ENCODE results near the gene GPC6. TPM values are rescaled to one million over a fixed set of nuclear protein-coding genes. Genes with fewer than 3 reads are reported as not detected.

Gene GPC6
- total and polyA plus RNA-seq, 2 experiments from 2014 or later, result 14.4 to 20.8 TPM

DNA sequence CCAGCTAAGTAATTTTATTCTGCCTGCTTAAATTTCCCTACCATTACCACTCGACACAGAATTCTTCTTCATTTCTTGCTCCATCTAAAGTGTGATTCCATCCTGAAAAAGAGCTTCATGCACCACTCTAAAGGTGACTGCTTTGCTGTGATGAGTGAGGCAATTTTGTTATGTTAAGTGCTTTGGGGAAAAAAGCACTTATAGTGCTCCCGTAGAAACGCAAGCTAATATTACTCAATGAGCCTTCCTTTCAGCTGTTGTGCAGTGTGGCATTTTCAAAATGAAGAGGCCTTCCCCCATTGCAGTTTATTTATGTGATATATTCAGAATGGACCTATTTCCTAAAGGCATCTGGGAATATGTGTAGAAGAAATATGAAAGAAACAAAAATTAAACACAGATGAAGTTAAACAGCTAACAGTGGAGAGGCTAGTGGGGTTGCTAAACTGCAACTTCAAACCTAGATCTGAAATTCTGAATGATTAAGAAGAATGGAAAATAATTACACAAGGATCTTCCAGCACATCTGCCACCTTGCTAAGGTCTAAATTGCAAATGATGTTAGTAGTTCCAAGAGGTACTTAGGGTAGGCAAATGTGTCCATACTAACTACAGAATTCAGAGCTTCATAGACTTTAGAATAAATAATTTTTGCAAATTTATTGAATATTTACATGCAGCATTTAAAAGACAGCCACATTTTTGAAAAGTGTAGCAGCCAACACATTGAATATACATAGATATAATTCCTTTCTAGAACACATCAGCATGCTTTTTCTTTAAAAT lies 1041.2 kb downstream of the GPC6 start:
- DNase-seq, result no peak
- Histone ChIP-seq H3F3A (ENCODE audit: insufficient read depth) (no peaks in the 10 kb centered on the region), H3K9me3 (ENCODE audit: low read depth) (no peaks in the 10 kb centered on the region), H3K4me2 (ENCODE audit: unreplicated experiment) (no peak overlapping the region), H3K9ac (no peak overlapping the region), H2AFZ (no peak overlapping the region), H3K9me2 (ENCODE audit: insufficient read depth) (no peaks in the 10 kb centered on the region), H4K20me1 (ENCODE audit: insufficient read depth) (no peaks in the 10 kb centered on the region), H3K79me2 (ENCODE audit: insufficient read depth) (no peaks in the 10 kb centered on the region), H3K27ac (no peak overlapping the region), H3K4me3 (no peak overlapping the region), H3K36me3 (ENCODE audit: low read depth) (no peaks in the 10 kb centered on the region), H3K4me1 (ENCODE audit: insufficient read depth) (peaks cover 5% of the 10 kb centered on the region; the same call in 1 of the 2 replicates), H3K27me3 (replicated peaks; ENCODE audit: insufficient read depth) (no peaks in the 10 kb centered on the region)
- in situ Hi-C loops (cut with MboI), result no loop called here
- TF ChIP-seq EZH2phosphoT487 (IDR thresholded peaks at IDR 0.05; ENCODE audit: insufficient read depth, low read depth), result no peak
- 77 to 84% methylated on average over 3 of the region's 3 CpGs for WGBS, 2 experiments (ENCODE audit: low coverage in 1 of 2, low lambda C conversion rate in 2 of 2, missing lambda C conversion rate in 2 of 2)

- H3K36me3 ChIP-seq (ENCODE audit: low read depth), result no peaks in the 10 kb centered on the region
- H3F3A ChIP-seq (ENCODE audit: insufficient read depth), result no peaks in the 10 kb centered on the region
- H3K4me1 ChIP-seq (ENCODE audit: insufficient read depth), result peaks cover 5% of the 10 kb centered on the region; the same call in 1 of the 2 replicates
- H3K9ac ChIP-seq, result no peak overlapping the region
- no peak overlapping the region for H2AFZ ChIP-seq
- H3K9me3 ChIP-seq (ENCODE audit: low read depth), result no peaks in the 10 kb centered on the region
- no peak for TF ChIP-seq EZH2 (IDR thresholded peaks at IDR 0.05; ENCODE audit: insufficient read depth, poor library complexity, severe bottlenecking)
- TF ChIP-seq EZH2phosphoT487 (IDR thresholded peaks at IDR 0.05; ENCODE audit: insufficient read depth, low read depth), result no peak
- no peaks in the 10 kb centered on the region for H3K9me2 ChIP-seq (ENCODE audit: insufficient read depth)
- no peaks in the 10 kb centered on the region for H3K27me3 ChIP-seq (replicated peaks; ENCODE audit: insufficient read depth)
- H3K79me2 ChIP-seq (ENCODE audit: insufficient read depth), result no peaks in the 10 kb centered on the region
- in situ Hi-C loops (cut with MboI), result no loop called here
- H3K4me3 ChIP-seq, result no peak overlapping the region
- no peaks in the 10 kb centered on the region for H4K20me1 ChIP-seq (ENCODE audit: insufficient read depth)
- H3K4me2 ChIP-seq (ENCODE audit: unreplicated experiment), result no peak overlapping the region
- peak; percentile 12 for DNase-seq
- whole genome bisulfite sequencing, 2 experiments (ENCODE audit: low coverage in 1 of 2, low lambda C conversion rate in 2 of 2, missing lambda C conversion rate in 2 of 2), result 61% methylated on average over 5 of the region's 5 CpGs
- H3K27ac ChIP-seq, result no peak overlapping the region
Observed at GRCh38 chr13:94268661-94269060, 1042.1 kb downstream of the GPC6 start.

GRCh38 chr13:94269557-94269956 lies 1043.0 kb downstream of the GPC6 start:
- no peak overlapping the region for H3K4me3 ChIP-seq
- H3K9me2 ChIP-seq (ENCODE audit: insufficient read depth), result no peaks in the 10 kb centered on the region
- DNase-seq, result no peak
- H3K79me2 ChIP-seq (ENCODE audit: insufficient read depth), result no peaks in the 10 kb centered on the region
- H3K27me3 ChIP-seq (replicated peaks; ENCODE audit: insufficient read depth), result no peaks in the 10 kb centered on the region
- H3F3A ChIP-seq (ENCODE audit: insufficient read depth), result no peaks in the 10 kb centered on the region
- no peaks in the 10 kb centered on the region for H4K20me1 ChIP-seq (ENCODE audit: insufficient read depth)
- no peak overlapping the region for H2AFZ ChIP-seq
- whole genome bisulfite sequencing, 2 experiments (ENCODE audit: low coverage in 1 of 2, low lambda C conversion rate in 2 of 2, missing lambda C conversion rate in 2 of 2), result 72 to 78% methylated on average over 6 of the region's 6 CpGs
- in situ Hi-C loops (cut with MboI), result no loop called here
- H3K9me3 ChIP-seq (ENCODE audit: low read depth), result no peaks in the 10 kb centered on the region
- no peak overlapping the region for H3K4me2 ChIP-seq (ENCODE audit: unreplicated experiment)
- peaks cover 5% of the 10 kb centered on the region; the same call in 1 of the 2 replicates for H3K4me1 ChIP-seq (ENCODE audit: insufficient read depth)
- no peaks in the 10 kb centered on the region for H3K36me3 ChIP-seq (ENCODE audit: low read depth)
- TF ChIP-seq EZH2 (IDR thresholded peaks at IDR 0.05; ENCODE audit: insufficient read depth, poor library complexity, severe bottlenecking), result no peak
- TF ChIP-seq EZH2phosphoT487 (IDR thresholded peaks at IDR 0.05; ENCODE audit: insufficient read depth, low read depth), result no peak
- no peak overlapping the region for H3K27ac ChIP-seq
- H3K9ac ChIP-seq, result no peak overlapping the region

DNA sequence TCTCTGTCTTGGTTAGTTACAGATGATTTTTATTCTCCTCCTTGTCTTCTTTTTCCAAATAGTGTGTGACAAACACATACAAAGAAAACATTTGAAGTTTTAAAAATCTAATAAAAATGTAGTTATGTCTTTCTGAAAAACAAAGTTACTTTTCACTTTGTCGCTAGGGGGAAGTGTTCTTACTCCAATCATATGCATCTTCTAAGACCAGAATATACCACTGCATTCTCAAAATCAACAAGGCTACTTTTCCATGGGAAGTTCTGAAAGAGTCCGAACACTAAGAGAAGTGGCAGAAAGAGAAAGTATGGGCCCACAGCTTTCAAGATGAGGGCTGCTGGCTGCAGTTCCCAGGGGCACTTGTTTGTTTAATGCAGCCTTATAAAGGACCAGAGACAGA lies 1043.9 kb downstream of the GPC6 start:
- no peak overlapping the region for H3K27ac ChIP-seq
- H3K9me2 ChIP-seq (ENCODE audit: insufficient read depth), result no peaks in the 10 kb centered on the region
- no peaks in the 10 kb centered on the region for H3K27me3 ChIP-seq (replicated peaks; ENCODE audit: insufficient read depth)
- peak; percentile 38 for DNase-seq
- 71 to 77% methylated on average over 2 of the region's 2 CpGs for WGBS, 2 experiments (ENCODE audit: low coverage in 1 of 2, low lambda C conversion rate in 2 of 2, missing lambda C conversion rate in 2 of 2)
- peaks cover 5% of the 10 kb centered on the region; the same call in 1 of the 2 replicates for H3K4me1 ChIP-seq (ENCODE audit: insufficient read depth)
- no peaks in the 10 kb centered on the region for H3F3A ChIP-seq (ENCODE audit: insufficient read depth)
- TF ChIP-seq EZH2 (IDR thresholded peaks at IDR 0.05; ENCODE audit: insufficient read depth, poor library complexity, severe bottlenecking) (no peak), EZH2phosphoT487 (IDR thresholded peaks at IDR 0.05; ENCODE audit: insufficient read depth, low read depth) (no peak)
- in situ Hi-C loops (cut with MboI), result no loop called here
- H3K4me3 ChIP-seq, result no peak overlapping the region
- no peak overlapping the region for H3K9ac ChIP-seq
- no peak overlapping the region for H3K4me2 ChIP-seq (ENCODE audit: unreplicated experiment)
- H3K36me3 ChIP-seq (ENCODE audit: low read depth), result no peaks in the 10 kb centered on the region
- H2AFZ ChIP-seq, result no peak overlapping the region
- no peaks in the 10 kb centered on the region for H4K20me1 ChIP-seq (ENCODE audit: insufficient read depth)
- no peaks in the 10 kb centered on the region for H3K79me2 ChIP-seq (ENCODE audit: insufficient read depth)
- H3K9me3 ChIP-seq (ENCODE audit: low read depth), result no peaks in the 10 kb centered on the region

All from GM23248 (cell line).